Calu3 (cell line): ENCODE measurements around the gene NUP210. TPM values are rescaled to one million over a fixed set of nuclear protein-coding genes. Genes with fewer than 3 reads are reported as not detected.
"Not testable (repeated sequence)": the region's sequence is repeated elsewhere in the genome, so short reads cannot be mapped to it uniquely, and the experiment has no call there.

Experiments
- BruUV-seq: library from RNA; stranded (reverse); fragments of 400-500 nt; replicated peaks from 2 replicates; lab custom pipeline; 2021; lab: Mats Ljungman, UMichigan
- CTCF ChIA-PET: fragments of 300-600 bp; sonication (Branson Sonifier 250); formaldehyde crosslinking; loops from one replicate; lab custom pipeline; 2022; ENCODE audit warnings: antibody characterized with exemption; lab: Charles Lee
- DNase-seq: peaks from one replicate; pipeline ENCODE4 v3.0.0; 2022
- H3K27ac Mint-ChIP-seq: one replicate; pipeline ENCODE4 v1.8.0; 2022; ENCODE audit warnings: mixed read lengths; ENCODE audit not compliant: unreplicated experiment
- H3K27me3 Mint-ChIP-seq: one replicate; pipeline ENCODE4 v1.8.0; 2022; ENCODE audit warnings: mixed read lengths; ENCODE audit not compliant: unreplicated experiment
- H3K36me3 Mint-ChIP-seq: one replicate; pipeline ENCODE4 v1.8.0; 2022; ENCODE audit warnings: mild to moderate bottlenecking, moderate library complexity, mixed read lengths; ENCODE audit not compliant: insufficient read depth, unreplicated experiment
- H3K4me1 Mint-ChIP-seq: one replicate; pipeline ENCODE4 v1.8.0; 2022; ENCODE audit warnings: mild to moderate bottlenecking, low read depth, mixed read lengths; ENCODE audit not compliant: unreplicated experiment
- H3K4me3 Mint-ChIP-seq: one replicate; pipeline ENCODE4 v1.8.0; 2022; ENCODE audit warnings: mild to moderate bottlenecking, low read depth, moderate library complexity, mixed read lengths; ENCODE audit not compliant: unreplicated experiment
- H3K9me3 Mint-ChIP-seq: one replicate; pipeline ENCODE4 v1.8.0; 2022; ENCODE audit warnings: low read depth, mixed read lengths; ENCODE audit not compliant: unreplicated experiment
- CTCF ChIP-seq: fragments of 200-600 bp; IDR thresholded peaks from one replicate; pipeline ENCODE4 v1.8.0; 2022; ENCODE audit warnings: antibody characterized with exemption; ENCODE audit not compliant: unreplicated experiment
- intact Hi-C: fragments of 100-400 bp; cut with micrococcal nuclease; formaldehyde crosslinking; loops from one replicate; pipeline ENCODE4 v1.10.0; 2022; ENCODE audit not compliant: unreplicated experiment
- total RNA-seq: library from RNA; stranded (reverse); gene quantifications from 2 replicates; pipeline ENCODE4 v1.2.3, GENCODE V29; 2022

NUP210 gene
- total RNA-seq, 1 experiment from 2014 or later: 76.9 TPM

GRCh38 chr3:13432093-13432492 is 12.0 kb upstream of the NUP210 start:
- Mint-ChIP-seq H3K36me3 (no peaks in the 10 kb centered on the region), H3K27me3 (peaks cover 20% of the 10 kb centered on the region), H3K4me1 (no peaks in the 10 kb centered on the region), H3K27ac (no peak overlapping the region), H3K4me3 (no peak overlapping the region), H3K9me3 (no peaks in the 10 kb centered on the region)
- no TSS peak for BruUV-seq
- DNase-seq: no peak
- intact Hi-C loops: no loop called here
- no peak for TF ChIP-seq CTCF
- CTCF ChIA-PET: no interaction called here

GRCh38 chr3:13430411-13430875 is 10.3 kb upstream of the NUP210 start:
- DNase-seq, intact Hi-C loops, H3K36me3 Mint-ChIP-seq, H3K4me1 Mint-ChIP-seq, BruUV-seq, CTCF ChIA-PET, H3K9me3 Mint-ChIP-seq, H3K4me3 Mint-ChIP-seq, H3K27ac Mint-ChIP-seq: not testable (repeated sequence)
- peaks cover 20% of the 10 kb centered on the region for H3K27me3 Mint-ChIP-seq

- Mint-ChIP-seq H3K27me3 (peaks cover 19% of the 10 kb centered on the region), H3K36me3 (no peaks in the 10 kb centered on the region), H3K9me3 (no peaks in the 10 kb centered on the region), H3K4me1 (no peaks in the 10 kb centered on the region), H3K27ac (no peak overlapping the region), H3K4me3 (no peak overlapping the region)
- intact Hi-C loops: no loop called here
- no TSS peak for BruUV-seq
- TF ChIP-seq CTCF: no peak
- DNase-seq: no peak
- CTCF ChIA-PET: no interaction called here
Measured at GRCh38 chr3:13429631-13430291, 9.6 kb upstream of the NUP210 start.

GRCh38 chr3:13428678-13429077 is 8.6 kb upstream of the NUP210 start:
- H3K27ac Mint-ChIP-seq, BruUV-seq, H3K4me1 Mint-ChIP-seq, H3K4me3 Mint-ChIP-seq, H3K36me3 Mint-ChIP-seq, H3K9me3 Mint-ChIP-seq, H3K27me3 Mint-ChIP-seq, intact Hi-C loops, DNase-seq: not testable (repeated sequence)
- CTCF ChIA-PET: interaction anchor here (0.6 to 1.1 kb wide), 2 partner anchors 103 to 956 kb away, joined by 3 read pairs; no protein-coding TSS in a partner anchor

- no peak for TF ChIP-seq CTCF
- H3K4me1 Mint-ChIP-seq: no peaks in the 10 kb centered on the region
- H3K4me3 Mint-ChIP-seq: no peak overlapping the region
- no peaks in the 10 kb centered on the region for H3K36me3 Mint-ChIP-seq
- no TSS peak for BruUV-seq
- no peaks in the 10 kb centered on the region for H3K9me3 Mint-ChIP-seq
- no peak overlapping the region for H3K27ac Mint-ChIP-seq
- peaks cover under 1% of the 10 kb centered on the region for H3K27me3 Mint-ChIP-seq
- DNase-seq: no peak
- CTCF ChIA-PET: interaction anchor here (0.6 to 1.1 kb wide), 2 partner anchors 102 to 957 kb away, joined by 3 read pairs; no protein-coding TSS in a partner anchor
- intact Hi-C loops: no loop called here
Measured at GRCh38 chr3:13427662-13428603, 7.8 kb upstream of the NUP210 start.
